SH-SY5Y (cell line): Measurements from ENCODE around the gene GSPT1.

ENCODE experiments used
- GATA2 ChIP-seq: IDR thresholded peaks from 2 replicates; pipeline ENCODE4 v1.6.1; 2011; ENCODE audit warnings: mild to moderate bottlenecking, low read depth, low read length
- GATA3 ChIP-seq: IDR thresholded peaks from 2 replicates; pipeline ENCODE4 v1.6.1; 2011; ENCODE audit warnings: low read depth, mild to moderate bottlenecking, low read length, moderate library complexity

- no peak for TF ChIP-seq GATA2
- no peak for TF ChIP-seq GATA3
These were observed 64.3 kb downstream of the GSPT1 start, which contains the start of gene RSL1D1 for GRCh38 chr16:11851294-11852091.
